GM12892 (cell line): Measurements from ENCODE around the gene LAMA1.

ENCODE experiments used
- POLR2A ChIP-seq: IDR thresholded peaks from 2 replicates; pipeline ENCODE4 v1.6.1; 2011; ENCODE audit warnings: low read depth, low read length, control low read depth
- TAF1 ChIP-seq: IDR thresholded peaks from 2 replicates; pipeline ENCODE4 v1.6.1; 2011; ENCODE audit warnings: low read depth, mild to moderate bottlenecking, control low read depth, low read length, borderline replicate concordance

GRCh38 chr18:7133181-7133580, 15.6 kb upstream of the LAMA1 start:
- TF ChIP-seq POLR2A (no peak), TAF1 (no peak)
